HG03139 (cell line): ENCODE data around the gene POU2F1.

Experiments used
- ATAC-seq: cut with Tn5 transposase; IDR thresholded peaks from one replicate; pipeline ENCODE4 v1.9.1; 2021; ENCODE audit not compliant: unreplicated experiment

Gene POU2F1

DNA sequence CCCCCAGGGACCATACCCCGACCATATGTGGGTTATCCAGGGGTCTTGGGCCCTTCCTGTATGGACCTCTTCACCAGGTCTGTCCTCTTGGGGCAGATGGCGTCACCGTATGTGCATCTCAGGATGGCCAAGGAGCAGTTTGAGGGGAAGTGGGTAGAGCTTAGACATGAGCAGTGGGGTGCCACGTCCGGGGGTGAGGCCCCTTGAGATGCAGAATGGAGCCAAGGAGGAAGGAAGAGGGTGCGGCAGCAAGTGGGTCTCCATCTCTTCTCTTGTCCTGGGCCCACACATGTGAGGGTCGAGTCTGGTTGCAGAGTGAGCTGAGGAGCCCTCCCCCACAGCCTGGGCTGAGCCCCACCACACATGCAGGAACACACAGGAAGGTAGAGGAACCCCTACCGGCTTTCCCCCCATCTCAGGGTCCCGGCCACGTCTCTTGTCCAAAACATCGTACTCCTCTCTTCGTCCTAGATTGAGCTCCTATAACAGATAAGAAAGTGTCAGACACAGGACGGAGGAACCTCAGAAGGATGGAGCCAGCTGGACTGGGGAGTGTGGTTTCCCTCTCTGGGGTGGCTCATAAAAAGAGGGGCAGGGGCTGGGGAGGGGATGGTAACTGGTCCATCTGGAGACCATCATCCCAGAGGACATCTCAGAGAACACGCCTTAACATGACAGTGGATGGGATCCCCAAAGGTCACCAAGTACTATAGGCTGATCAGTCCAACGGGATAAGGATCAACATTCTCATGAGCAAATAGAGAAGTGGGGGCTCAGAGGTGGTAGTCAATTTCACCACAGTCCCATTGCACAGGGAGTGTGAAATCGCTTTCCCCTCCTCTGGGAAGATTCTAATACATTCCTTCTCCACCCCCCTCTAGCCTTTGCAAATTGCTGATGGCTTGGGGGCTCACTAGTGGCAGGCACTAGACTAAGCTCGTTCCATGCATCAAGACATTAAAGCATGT lies 217.8 kb downstream of the POU2F1 start:
- no peak for ATAC-seq

DNA sequence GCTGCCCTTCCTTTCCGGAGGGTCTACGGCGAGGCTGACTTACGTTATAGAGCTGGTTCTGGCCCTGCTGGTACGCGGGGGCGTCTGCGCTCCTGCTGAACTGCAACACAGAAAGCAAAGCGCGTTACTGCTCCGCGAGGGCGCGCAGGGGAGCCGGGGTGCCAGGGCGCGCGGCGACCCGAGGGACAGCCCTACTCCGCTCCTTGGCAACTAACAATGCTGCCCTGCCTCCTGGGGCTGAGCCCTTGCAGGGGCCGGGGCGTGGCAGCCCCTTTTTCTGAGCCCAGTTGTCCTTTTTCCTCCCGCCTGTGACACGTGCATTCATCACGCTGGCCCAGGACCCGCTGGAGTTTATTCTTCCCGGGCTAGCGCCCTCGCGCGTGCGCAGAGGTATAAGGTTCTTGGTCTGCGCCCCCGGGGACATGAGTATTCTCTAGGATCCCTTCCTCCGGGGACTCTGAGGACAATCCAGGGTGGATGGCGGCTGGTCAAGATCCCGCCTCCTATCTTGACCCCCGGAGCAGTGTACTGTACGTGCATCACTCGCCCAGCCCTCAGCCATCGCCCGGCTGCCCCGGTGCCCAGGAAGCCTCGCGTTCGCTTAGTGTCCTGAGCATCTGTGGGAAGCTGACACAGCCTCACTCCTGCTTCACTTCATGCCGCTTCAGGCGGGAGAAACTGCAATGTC lies 218.8 kb downstream of the POU2F1 start:
- ATAC-seq = no peak

- ATAC-seq = no peak
Measured at GRCh38 chr1:167440345-167440744, 219.7 kb downstream of the POU2F1 start.

DNA sequence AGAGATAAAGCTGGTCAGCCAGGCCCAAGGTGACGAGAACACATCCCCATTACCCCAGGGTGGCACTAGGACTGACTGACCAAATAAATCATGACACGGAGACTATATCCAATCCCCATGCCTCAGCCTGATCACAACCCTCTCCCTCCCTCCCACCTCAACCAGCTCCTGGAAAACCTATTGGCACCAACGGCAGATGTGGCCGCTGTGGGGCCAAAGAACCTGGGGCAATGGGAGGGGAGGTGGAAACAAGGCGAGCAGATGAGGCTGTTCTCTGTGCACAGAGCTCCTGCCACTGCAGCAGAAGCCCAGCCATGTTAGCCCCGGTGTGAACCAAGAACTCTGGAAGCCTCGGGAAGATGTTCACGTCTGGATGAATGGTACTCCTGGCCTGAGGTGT lies 220.1 kb downstream of the POU2F1 start:
- ATAC-seq = no peak

GRCh38 chr1:167441222-167441621 lies 220.5 kb downstream of the POU2F1 start:
- ATAC-seq = no peak

GRCh38 chr1:167442142-167442848 lies 221.6 kb downstream of the POU2F1 start:
- peak; percentile 91 for ATAC-seq

DNA sequence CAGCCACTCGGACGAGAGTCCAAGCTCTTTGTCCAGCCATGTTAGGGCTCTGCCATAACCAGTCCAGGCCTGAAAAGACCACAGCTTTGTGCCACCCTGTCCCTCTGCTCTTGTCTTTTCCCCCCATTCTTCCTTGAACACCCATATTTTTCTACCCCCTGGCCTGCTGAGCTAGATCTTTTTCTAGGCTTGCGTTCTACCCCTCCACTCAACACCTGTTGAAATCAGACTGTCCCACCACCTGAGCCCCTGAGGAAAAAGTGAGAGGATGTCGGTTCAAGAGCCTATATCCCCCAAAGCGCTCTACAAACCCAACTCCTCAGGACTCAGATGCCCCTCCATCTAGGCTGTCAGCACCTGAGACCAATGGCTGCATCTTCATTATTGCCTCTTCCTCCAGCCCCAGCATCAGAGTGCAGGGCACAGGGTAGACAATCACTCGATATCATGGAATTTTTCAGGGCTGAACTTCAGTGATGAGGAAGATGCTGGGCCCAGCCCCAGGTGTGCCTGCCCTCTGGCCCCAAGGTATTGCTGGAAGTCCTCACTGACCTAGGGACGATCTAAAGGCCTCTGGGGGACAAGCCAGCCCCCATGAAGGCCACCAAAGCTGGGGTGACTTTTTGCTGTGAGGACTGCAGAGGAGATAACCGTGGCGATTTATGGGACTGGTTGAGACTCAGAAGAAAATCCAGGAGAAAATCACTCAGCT lies 222.3 kb downstream of the POU2F1 start:
- no peak for ATAC-seq

GRCh38 chr1:167443757-167444156 lies 223.1 kb downstream of the POU2F1 start:
- no peak for ATAC-seq

DNA sequence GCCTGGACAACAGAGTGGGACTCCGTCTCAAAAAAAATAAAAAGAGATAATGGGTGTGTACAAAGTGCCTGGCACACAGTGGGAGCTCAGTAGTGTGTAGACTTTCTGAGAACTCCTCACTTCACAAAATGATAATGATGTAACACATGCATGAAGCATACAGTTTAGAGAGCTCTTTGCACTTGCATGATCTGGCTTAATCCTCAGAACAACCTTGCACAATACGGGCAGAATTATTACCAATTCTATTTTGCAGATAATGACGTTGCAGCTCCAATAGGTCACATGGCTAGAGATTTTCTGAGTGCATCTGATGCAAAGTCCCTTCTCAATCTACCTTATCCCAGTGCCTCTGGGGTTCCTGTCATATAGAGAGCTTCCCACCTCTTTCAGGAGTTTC lies 226.3 kb downstream of the POU2F1 start:
- no peak for ATAC-seq

GRCh38 chr1:167447521-167448136 lies 226.9 kb downstream of the POU2F1 start:
- ATAC-seq = peak; percentile 72

GRCh38 chr1:167450843-167451242 lies 230.2 kb downstream of the POU2F1 start:
- no peak for ATAC-seq

GRCh38 chr1:167452483-167452882 lies 231.8 kb downstream of the POU2F1 start:
- no peak for ATAC-seq

DNA sequence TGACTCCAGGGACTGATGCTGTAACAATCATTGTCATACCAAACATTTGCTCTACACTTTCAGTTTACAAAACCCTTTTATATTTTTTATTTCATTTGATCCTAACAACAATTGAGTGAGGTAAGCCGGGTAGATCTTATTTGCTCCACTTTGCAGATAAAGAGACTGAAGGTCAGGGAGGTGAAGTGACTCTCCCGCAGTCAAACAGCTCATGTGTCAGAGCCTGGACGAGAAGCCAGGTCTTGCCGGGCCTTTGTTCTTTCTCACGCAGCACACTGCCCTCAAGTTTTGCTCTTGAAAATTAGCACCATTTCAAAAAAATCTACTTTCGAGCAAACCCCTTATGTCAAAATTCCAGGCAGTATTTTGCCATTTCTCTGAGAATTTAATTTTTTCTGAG lies 232.4 kb downstream of the POU2F1 start:
- ATAC-seq = no peak

GRCh38 chr1:167454304-167454893 lies 233.7 kb downstream of the POU2F1 start:
- ATAC-seq = peak; percentile 6

DNA sequence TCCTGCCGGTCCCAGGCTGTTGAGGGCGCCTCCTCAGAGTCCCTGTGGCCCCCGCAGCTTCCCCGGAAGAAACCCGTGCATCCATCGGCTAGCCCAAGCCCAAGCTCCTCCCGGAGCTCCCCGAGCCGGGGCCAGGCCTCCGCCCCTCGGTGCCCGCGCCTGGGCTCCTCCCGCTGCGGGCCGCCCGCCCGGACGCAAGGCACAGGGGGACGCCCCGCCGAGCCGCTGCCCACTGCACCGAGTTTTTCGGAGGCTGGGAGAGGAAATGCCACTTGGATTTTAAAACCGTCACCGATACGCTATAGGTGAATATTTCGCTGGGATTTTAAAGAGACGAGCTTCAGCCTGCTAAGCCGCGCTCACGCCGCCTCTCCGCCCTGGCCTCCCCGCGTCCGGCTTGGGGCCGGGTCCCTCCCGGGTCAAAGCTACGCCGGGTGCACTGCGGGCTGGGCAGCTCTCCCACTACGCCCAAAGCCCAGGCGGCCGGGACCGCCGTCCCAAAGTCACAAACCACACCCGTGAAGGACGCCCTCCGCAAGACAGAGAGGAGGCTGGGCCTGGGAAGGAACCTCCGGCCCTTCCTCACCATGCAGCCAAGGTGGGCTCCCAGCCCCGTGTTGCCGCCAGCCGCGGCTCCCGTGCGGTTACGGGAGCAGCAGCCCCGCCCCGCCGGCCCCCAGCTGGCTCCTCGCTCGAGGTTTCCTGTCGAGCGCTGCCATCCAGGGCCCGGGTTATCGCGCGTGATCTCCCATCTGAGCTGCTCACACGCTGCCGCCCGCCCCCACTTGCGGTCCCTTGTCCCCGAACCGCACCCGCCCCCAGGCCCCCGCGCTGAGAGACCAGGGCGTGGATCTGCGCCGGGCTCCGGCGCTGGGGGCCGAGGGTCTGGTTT lies 234.5 kb downstream of the POU2F1 start:
- ATAC-seq = peak; percentile 49

DNA sequence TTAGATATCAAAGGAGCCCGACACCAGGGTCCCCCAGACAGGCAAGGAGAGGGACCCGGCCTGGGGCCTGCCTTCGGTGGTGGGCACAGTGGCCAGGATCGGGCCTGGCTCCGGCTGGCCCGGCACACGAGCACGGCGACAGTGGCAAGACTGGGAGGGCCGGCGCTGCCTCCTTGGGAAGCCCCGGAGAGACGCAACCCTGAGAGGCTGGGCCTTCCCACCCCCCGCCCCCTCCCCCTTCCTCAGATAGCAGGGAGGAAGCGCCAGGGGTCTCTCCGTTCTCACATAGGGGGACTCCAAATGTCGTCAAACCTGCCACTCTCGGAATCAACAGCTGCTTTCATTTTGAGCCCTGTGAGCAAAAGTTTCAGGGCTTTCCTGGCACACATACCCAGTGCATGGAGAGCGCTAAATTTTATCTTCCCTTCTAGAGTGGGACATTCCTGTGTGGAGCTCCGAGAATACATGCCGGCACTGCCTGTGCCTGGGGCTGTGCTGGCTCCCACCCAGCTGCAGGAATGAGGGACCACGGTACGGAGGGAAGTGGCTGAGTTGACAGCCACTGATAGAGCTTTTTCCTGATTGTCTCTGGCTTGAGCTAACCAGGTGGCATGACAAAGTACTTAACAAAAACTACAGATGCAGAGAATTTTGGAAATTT lies 235.2 kb downstream of the POU2F1 start:
- peak; percentile 27 for ATAC-seq

DNA sequence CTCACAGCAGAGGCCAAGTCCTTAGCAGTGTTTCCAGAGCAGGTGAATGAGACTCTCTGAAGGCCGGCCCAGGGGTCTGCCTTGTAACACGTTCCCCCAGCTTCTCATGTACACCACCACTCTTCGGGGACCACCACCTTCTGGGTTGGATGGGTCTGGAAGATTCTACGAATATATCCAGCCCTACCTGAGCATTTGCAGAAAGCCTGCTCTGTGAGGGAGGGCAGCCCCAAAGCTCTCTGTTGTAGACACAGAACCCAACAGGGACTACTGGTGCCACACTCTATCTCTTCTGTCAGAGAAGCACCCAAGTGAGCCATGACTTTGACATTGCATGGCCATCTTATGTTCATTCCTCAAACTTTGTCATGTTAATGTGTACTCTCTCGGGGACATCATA lies 235.8 kb downstream of the POU2F1 start:
- ATAC-seq = no peak

GRCh38 chr1:167456926-167457325 lies 236.2 kb downstream of the POU2F1 start:
- no peak for ATAC-seq
